Activated T-cell treated with anti-CD3 and anti-CD28 coated beads, Interleukin-2, amount 50 U/mL, for 4 hours (primary cell): ENCODE measurements around the gene PTGDS. TPM values are rescaled to one million over a fixed set of nuclear protein-coding genes. Genes with fewer than 3 reads are reported as not detected.
A peak's percentile ranks its signal among the peaks of the same experiment; 100 is the strongest.

ENCODE experiments used
- ATAC-seq, 2 donors: fragments of 200-7000 bp; cut with Tn5 transposase; one replicate each; pipeline ENCODE4 v1.10.0; 2021
- DNase-seq: peaks from one replicate; pipeline ENCODE4 v3.0.0-alpha.2; 2020
- H3K27me3 Mint-ChIP-seq: one replicate; pipeline ENCODE4 v1.8.0; 2021; ENCODE audit warnings: low read depth, mixed read lengths
- H3K36me3 Mint-ChIP-seq: one replicate; pipeline ENCODE4 v1.8.0; 2022; ENCODE audit warnings: mixed read lengths; ENCODE audit not compliant: insufficient read depth
- H3K4me1 Mint-ChIP-seq: one replicate; pipeline ENCODE4 v1.8.0; 2021; ENCODE audit warnings: low read depth, mixed read lengths
- H3K4me3 Mint-ChIP-seq: one replicate; pipeline ENCODE4 v1.8.0; 2021; ENCODE audit warnings: mild to moderate bottlenecking, moderate library complexity, mixed read lengths
- H3K9me3 Mint-ChIP-seq: one replicate; pipeline ENCODE4 v1.8.0; 2021; ENCODE audit warnings: mixed read lengths
- total RNA-seq, 3 donors: library from RNA; stranded (reverse); gene quantifications; one replicate each; pipeline ENCODE4 v1.2.1, GENCODE V29; 2021

PTGDS gene
- total RNA-seq, 3 donors from 2014 or later, result 0.30 to 0.51 TPM; not detected in 1

- no peak for DNase-seq
- peaks cover 36% of the 10 kb centered on the region for H3K4me1 Mint-ChIP-seq
- H3K9me3 Mint-ChIP-seq, result no peaks in the 10 kb centered on the region
- no peaks in the 10 kb centered on the region for H3K27me3 Mint-ChIP-seq
- no peaks in the 10 kb centered on the region for H3K36me3 Mint-ChIP-seq
- H3K4me3 Mint-ChIP-seq, result no peak overlapping the region
- peak in 1 of 2 donors; percentile 9 for ATAC-seq
Measured at GRCh38 chr9:136960212-136960937, 16.9 kb upstream of the PTGDS start.

- Mint-ChIP-seq H3K27me3 (no peaks in the 10 kb centered on the region), H3K4me3 (no peak overlapping the region), H3K9me3 (no peaks in the 10 kb centered on the region), H3K36me3 (no peaks in the 10 kb centered on the region), H3K4me1 (peaks cover 40% of the 10 kb centered on the region)
- ATAC-seq (no peak), DNase-seq (no peak)
Measured at GRCh38 chr9:136960938-136961275, 16.4 kb upstream of the PTGDS start.

- DNase-seq (no peak), ATAC-seq (no peak)
- Mint-ChIP-seq H3K4me1 (peaks cover 44% of the 10 kb centered on the region), H3K36me3 (no peaks in the 10 kb centered on the region), H3K9me3 (no peaks in the 10 kb centered on the region), H3K27me3 (no peaks in the 10 kb centered on the region), H3K4me3 (no peak overlapping the region)
Measured at GRCh38 chr9:136961279-136962065, 15.8 kb upstream of the PTGDS start.

GRCh38 chr9:136962163-136962562 lies 15.1 kb upstream of the PTGDS start:
- H3K9me3 Mint-ChIP-seq, result no peaks in the 10 kb centered on the region
- no peaks in the 10 kb centered on the region for H3K27me3 Mint-ChIP-seq
- no peaks in the 10 kb centered on the region for H3K36me3 Mint-ChIP-seq
- ATAC-seq (no peak), DNase-seq (no peak)
- no peak overlapping the region for H3K4me3 Mint-ChIP-seq
- peaks cover 42% of the 10 kb centered on the region for H3K4me1 Mint-ChIP-seq

GRCh38 chr9:136962701-136963248 lies 14.5 kb upstream of the PTGDS start:
- H3K9me3 Mint-ChIP-seq, result no peaks in the 10 kb centered on the region
- no peak overlapping the region for H3K4me3 Mint-ChIP-seq
- ATAC-seq (peak in 1 of 2 donors; percentile 6), DNase-seq (no peak)
- H3K27me3 Mint-ChIP-seq, result no peaks in the 10 kb centered on the region
- no peaks in the 10 kb centered on the region for H3K36me3 Mint-ChIP-seq
- H3K4me1 Mint-ChIP-seq, result peaks cover 42% of the 10 kb centered on the region

GRCh38 chr9:136963341-136963740 lies 14.0 kb upstream of the PTGDS start:
- Mint-ChIP-seq H3K9me3 (no peaks in the 10 kb centered on the region), H3K4me1 (peaks cover 41% of the 10 kb centered on the region)

DNA sequence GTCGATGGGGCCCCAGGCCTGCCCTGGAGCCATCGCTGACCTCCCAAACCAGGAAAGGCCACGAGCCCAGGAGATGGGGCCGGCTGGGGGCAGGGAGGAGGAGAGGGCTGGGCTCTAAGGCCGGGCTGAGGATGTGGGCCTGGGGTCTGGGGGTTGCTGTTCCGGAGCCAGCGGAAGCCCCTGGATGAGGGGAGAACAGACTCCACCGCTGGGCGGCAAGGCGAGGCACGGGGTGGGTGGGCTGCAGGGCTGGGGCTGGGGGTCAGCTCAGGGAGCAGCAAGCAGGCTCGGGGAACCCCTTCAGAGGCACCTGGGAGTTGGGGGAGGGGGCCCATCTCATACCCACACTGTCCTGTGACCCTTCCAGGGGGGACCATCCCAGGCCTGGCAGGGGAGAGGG lies 13.6 kb upstream of the PTGDS start:
- peaks cover 41% of the 10 kb centered on the region for H3K4me1 Mint-ChIP-seq
- H3K36me3 Mint-ChIP-seq, result no peaks in the 10 kb centered on the region
- H3K9me3 Mint-ChIP-seq, result no peaks in the 10 kb centered on the region
- H3K27me3 Mint-ChIP-seq, result no peaks in the 10 kb centered on the region
- DNase-seq, result no peak
- ATAC-seq, result no peak
- no peak overlapping the region for H3K4me3 Mint-ChIP-seq

More at GRCh38 chr9:136963341-136963740, 14.0 kb upstream of the PTGDS start:
- DNase-seq, result no peak
- Mint-ChIP-seq H3K4me3 (no peak overlapping the region), H3K36me3 (no peaks in the 10 kb centered on the region), H3K27me3 (no peaks in the 10 kb centered on the region)
- no peak for ATAC-seq

DNA sequence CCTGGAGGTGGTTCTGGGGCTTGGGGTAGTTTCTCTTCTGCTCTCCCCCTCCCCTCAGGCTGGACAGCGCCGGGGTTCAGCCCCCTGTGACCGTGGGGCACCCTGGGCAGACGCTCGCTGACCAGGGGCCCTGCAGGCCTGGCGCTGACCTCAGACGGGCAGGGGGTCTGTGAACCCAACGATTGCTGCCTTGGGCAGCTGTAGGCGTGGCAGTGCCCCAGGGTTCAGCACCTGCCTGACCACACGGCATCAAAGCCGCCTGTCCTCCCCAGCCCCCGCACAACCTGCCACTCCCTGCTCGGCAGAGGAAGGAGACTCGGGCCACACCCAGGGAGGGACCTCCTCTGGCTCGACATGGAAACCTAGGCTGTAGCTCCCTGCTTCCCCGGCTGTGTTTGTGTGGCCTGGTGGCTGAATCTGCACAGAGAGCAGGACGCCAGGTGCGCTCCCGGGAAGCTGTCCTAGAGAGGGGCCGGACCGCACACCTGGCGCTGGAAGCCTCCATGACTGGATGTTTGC lies 13.1 kb upstream of the PTGDS start:
- ATAC-seq (no peak), DNase-seq (no peak)
- peaks cover 38% of the 10 kb centered on the region for H3K4me1 Mint-ChIP-seq
- H3K4me3 Mint-ChIP-seq, result no peak overlapping the region
- no peaks in the 10 kb centered on the region for H3K36me3 Mint-ChIP-seq
- H3K27me3 Mint-ChIP-seq, result no peaks in the 10 kb centered on the region
- H3K9me3 Mint-ChIP-seq, result no peaks in the 10 kb centered on the region

DNA sequence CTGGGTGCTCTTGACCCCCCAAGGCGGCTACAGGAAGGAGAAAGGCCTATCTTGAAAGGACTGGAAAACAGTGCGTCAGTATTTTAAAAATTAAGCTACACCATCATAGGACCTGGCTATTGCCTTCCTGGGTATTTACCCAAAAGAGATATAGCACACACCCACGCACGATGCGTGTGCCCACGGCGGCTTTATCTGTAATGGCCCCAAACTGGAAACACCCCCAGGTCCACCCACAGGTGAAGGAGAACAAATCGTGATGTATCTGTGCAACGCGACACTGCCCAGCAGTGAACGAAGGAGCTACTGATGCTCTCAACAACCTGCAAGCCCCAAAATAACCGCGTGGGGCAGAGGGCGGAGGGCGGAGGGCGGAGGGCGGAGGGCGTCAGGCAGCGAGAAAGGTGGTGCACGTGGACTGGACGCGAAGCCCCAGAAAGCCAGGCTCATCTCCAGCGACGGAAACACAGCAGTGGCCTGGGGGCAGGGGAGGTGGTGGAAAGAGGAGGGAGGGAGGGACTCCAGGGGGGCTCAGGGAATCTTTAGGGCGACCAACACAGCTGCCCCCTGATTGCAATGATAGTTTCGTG lies 12.4 kb upstream of the PTGDS start:
- no peaks in the 10 kb centered on the region for H3K9me3 Mint-ChIP-seq
- H3K4me1 Mint-ChIP-seq, result peaks cover 36% of the 10 kb centered on the region
- no peak for DNase-seq
- no peak overlapping the region for H3K4me3 Mint-ChIP-seq
- no peaks in the 10 kb centered on the region for H3K27me3 Mint-ChIP-seq
- ATAC-seq, result no peak
- no peaks in the 10 kb centered on the region for H3K36me3 Mint-ChIP-seq

DNA sequence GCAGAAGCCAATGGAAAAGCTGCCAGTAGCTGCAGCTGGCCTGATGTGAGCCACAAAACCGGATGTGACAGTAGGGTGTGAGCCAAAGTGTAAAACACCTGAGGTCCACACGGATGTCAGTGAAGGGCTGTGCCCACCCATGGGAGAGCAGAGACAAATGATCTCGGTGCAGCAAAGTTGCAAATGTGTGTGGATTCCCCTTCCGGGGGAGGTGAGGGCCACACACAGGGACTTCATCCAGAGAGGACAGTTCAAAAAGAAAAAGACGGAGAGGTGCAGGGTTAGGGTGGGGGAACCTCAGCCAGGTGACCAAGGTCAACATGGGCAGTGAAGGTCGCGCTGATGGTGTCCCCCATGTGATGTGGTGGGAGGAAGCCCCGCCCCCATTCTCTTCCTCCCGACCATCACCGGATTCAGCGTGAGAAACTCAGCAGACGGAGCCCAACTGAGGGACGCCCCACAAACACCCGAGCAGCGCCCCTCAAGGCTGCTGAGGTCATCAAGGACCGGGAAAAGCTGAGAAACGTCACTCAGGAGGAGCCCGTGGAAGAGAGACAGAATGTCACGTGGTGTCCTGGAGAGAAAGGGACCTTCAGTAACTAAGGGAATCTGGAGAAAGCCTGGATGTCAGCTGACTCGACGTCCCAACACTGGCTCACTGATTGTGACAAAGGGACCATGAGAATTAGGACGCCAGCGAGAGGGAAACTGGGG lies 11.4 kb upstream of the PTGDS start:
- peaks cover 28% of the 10 kb centered on the region for H3K4me1 Mint-ChIP-seq
- peak overlapping the region; percentile 56 for H3K4me3 Mint-ChIP-seq
- H3K27me3 Mint-ChIP-seq, result no peaks in the 10 kb centered on the region
- no peaks in the 10 kb centered on the region for H3K9me3 Mint-ChIP-seq
- no peaks in the 10 kb centered on the region for H3K36me3 Mint-ChIP-seq
- DNase-seq (no peak), ATAC-seq (peak; percentile 35 to 41)

GRCh38 chr9:136968333-136969127 lies 8.8 kb upstream of the PTGDS start:
- DNase-seq (no peak), ATAC-seq (no peak)
- no peaks in the 10 kb centered on the region for H3K27me3 Mint-ChIP-seq
- no peaks in the 10 kb centered on the region for H3K36me3 Mint-ChIP-seq
- peaks cover 18% of the 10 kb centered on the region for H3K4me1 Mint-ChIP-seq
- no peak overlapping the region for H3K4me3 Mint-ChIP-seq
- no peaks in the 10 kb centered on the region for H3K9me3 Mint-ChIP-seq

DNA sequence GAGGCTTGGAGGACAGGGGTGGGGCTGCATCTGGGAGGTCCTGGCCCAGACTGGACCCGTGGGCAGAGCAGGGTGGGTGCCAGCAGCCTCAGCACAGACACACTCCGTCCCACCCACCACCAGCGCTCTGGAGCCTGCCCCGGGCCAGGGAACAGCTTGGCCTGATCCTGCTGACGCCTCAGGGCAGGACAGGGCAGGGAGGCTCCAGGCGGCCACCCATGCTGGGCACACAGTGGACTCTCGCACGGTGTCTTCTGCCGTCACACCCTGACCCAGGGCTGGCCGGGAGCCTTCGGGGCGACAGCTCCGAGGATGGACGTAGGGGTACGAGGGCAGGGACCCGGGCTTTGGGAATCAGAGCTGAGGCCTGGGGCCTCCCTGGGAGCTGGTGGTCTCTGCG lies 8.2 kb upstream of the PTGDS start:
- H3K4me1 Mint-ChIP-seq, result peaks cover 19% of the 10 kb centered on the region
- no peaks in the 10 kb centered on the region for H3K9me3 Mint-ChIP-seq
- no peak for DNase-seq
- H3K36me3 Mint-ChIP-seq, result no peaks in the 10 kb centered on the region
- no peak for ATAC-seq
- no peak overlapping the region for H3K4me3 Mint-ChIP-seq
- no peaks in the 10 kb centered on the region for H3K27me3 Mint-ChIP-seq

DNA sequence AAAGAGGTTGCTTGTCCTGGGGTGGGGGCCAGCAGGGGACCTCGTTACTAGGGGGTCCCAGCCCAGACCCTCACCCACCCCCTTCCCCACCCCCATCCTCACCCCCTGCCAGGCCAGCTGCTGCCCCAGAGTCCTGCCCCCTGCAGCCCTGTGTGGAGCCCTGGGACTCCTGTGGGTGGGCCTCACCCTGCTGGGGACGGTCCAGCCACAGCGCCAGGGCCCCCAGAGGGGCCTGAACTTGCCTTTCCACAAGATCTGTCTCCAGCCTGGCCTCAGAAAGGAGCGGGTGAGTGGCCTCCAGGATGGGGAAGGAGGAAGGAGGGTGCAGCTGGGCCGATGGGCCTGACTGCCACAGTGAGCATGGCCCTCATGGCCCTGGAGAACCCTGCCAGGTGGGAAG lies 7.5 kb upstream of the PTGDS start:
- DNase-seq (no peak), ATAC-seq (no peak)
- Mint-ChIP-seq H3K36me3 (no peaks in the 10 kb centered on the region), H3K9me3 (no peaks in the 10 kb centered on the region), H3K4me1 (peaks cover 17% of the 10 kb centered on the region), H3K4me3 (no peak overlapping the region), H3K27me3 (no peaks in the 10 kb centered on the region)
